ENCODE measurements around the gene TELO2. TPM values are rescaled to one million over a fixed set of nuclear protein-coding genes. Genes with fewer than 3 reads are reported as not detected.

TELO2 gene
- total and polyA plus RNA-seq, 11 donors = 11.8 to 29.6 (median 17.0) TPM

- Histone ChIP-seq H3K4me3 (no peak overlapping the region), H3K36me3 (peaks cover 0 to 84% (median 46%) of the 10 kb centered on the region in 9 donors), H3K9me3 (no peaks in the 10 kb centered on the region), H3K27me3 (no peaks in the 10 kb centered on the region), H3K4me1 (peaks cover 20 to 72% (median 60%) of the 10 kb centered on the region in 12 donors), H3K27ac (peak overlapping the region; percentile 13 to 98 (median 90))
- intact Hi-C loops (cut with DNase I) = loop anchor here in 1 of 10 donors (5.0 kb wide), 1 partner anchor 60 kb away; the partner anchor contains the start of genes CRAMP1 and IFT140
- DNase-seq (peak in 1 of 5 donors; percentile 26), ATAC-seq (no peak)
- 59 to 81% (median 71%) methylated on average over 7 to 15 of the region's 15 CpGs for WGBS, 4 donors
- TF ChIP-seq CTCF (IDR thresholded peaks at IDR 0.05) (no peak), POLR2A (IDR thresholded peaks at IDR 0.05) (no peak)
These were observed 59.0 kb downstream of the TELO2 start for GRCh38 chr16:1552129-1552528.

- 82 to 88% (median 86%) methylated on average over 19 of the region's 19 CpGs for WGBS, 4 donors
- DNase-seq = no peak
- Histone ChIP-seq H3K9me3 (no peaks in the 10 kb centered on the region), H3K27ac (peak overlapping the region in 3 of 12 donors; percentile 34 to 95 (median 48)), H3K4me1 (peaks cover 6 to 51% (median 39%) of the 10 kb centered on the region in 12 donors), H3K36me3 (peaks cover 0 to 93% (median 57%) of the 10 kb centered on the region in 9 donors), H3K4me3 (no peak overlapping the region), H3K27me3 (no peaks in the 10 kb centered on the region)
- intact Hi-C loops (cut with DNase I) = loop anchor here in 1 of 10 donors (5.0 kb wide), 1 partner anchor 58 kb away; the partner anchor contains the start of genes CRAMP1 and IFT140
- no peak for TF ChIP-seq CTCF (IDR thresholded peaks at IDR 0.05)
- no peak for TF ChIP-seq POLR2A (IDR thresholded peaks at IDR 0.05)
- no peak for ATAC-seq
These were observed 61.0 kb downstream of the TELO2 start for GRCh38 chr16:1553946-1554825.

DNA sequence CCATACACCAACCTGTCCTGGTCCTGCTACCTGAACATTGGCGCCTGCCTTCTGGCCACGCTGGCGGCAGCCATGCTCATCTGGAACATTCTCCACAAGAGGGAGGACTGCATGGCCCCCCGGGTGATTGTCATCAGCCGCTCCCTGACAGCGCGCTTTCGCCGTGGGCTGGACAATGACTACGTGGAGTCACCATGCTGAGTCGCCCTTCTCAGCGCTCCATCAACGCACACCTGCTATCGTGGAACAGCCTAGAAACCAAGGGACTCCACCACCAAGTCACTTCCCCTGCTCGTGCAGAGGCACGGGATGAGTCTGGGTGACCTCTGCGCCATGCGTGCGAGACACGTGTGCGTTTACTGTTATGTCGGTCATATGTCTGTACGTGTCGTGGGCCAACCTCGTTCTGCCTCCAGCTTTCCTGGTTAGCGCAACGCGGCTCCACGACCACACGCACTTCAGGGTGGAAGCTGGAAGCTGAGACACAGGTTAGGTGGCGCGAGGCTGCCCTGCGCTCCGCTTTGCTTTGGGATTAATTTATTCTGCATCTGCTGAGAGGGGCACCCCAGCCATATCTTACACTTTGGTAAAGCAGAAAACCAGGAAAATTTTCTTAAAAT, 61.8 kb downstream of the TELO2 start:
- peaks cover 0 to 94% (median 60%) of the 10 kb centered on the region in 9 donors for H3K36me3 ChIP-seq
- no peaks in the 10 kb centered on the region for H3K9me3 ChIP-seq
- WGBS, 4 donors = 93 to 95% (median 94%) methylated on average over 33 to 34 of the region's 34 CpGs
- intact Hi-C loops (cut with DNase I) = loop anchor here in 2 of 10 donors (5.0 kb wide), 2 partner anchors 52 to 57 kb away; partner anchors contain the start of genes CRAMP1 (in 1 of the 2) and IFT140 (in 1 of the 2)
- no peak overlapping the region for H3K27ac ChIP-seq
- ATAC-seq (no peak), DNase-seq (no peak)
- peaks cover 6 to 44% (median 32%) of the 10 kb centered on the region in 12 donors for H3K4me1 ChIP-seq
- no peak for TF ChIP-seq POLR2A (IDR thresholded peaks at IDR 0.05)
- no peak for TF ChIP-seq CTCF (IDR thresholded peaks at IDR 0.05)
- H3K4me3 ChIP-seq = no peak overlapping the region
- H3K27me3 ChIP-seq = no peaks in the 10 kb centered on the region

GRCh38 chr16:1556254-1556653, 63.1 kb downstream of the TELO2 start:
- DNase-seq (no peak), ATAC-seq (no peak)
- no peak overlapping the region for H3K27ac ChIP-seq
- 83 to 92% (median 86%) methylated on average over 13 of the region's 13 CpGs for WGBS, 4 donors
- no peak for TF ChIP-seq CTCF (IDR thresholded peaks at IDR 0.05)
- no peak for TF ChIP-seq POLR2A (IDR thresholded peaks at IDR 0.05)
- no peaks in the 10 kb centered on the region for H3K9me3 ChIP-seq
- H3K27me3 ChIP-seq = no peaks in the 10 kb centered on the region
- no peak overlapping the region for H3K4me3 ChIP-seq
- peaks cover 0 to 37% (median 19%) of the 10 kb centered on the region in 12 donors for H3K4me1 ChIP-seq
- intact Hi-C loops (cut with DNase I) = loop anchor here in 1 of 10 donors (5.0 kb wide), 1 partner anchor 51 kb away; no protein-coding TSS in a partner anchor
- H3K36me3 ChIP-seq = peaks cover 0 to 95% (median 67%) of the 10 kb centered on the region in 9 donors
